Measurements from ENCODE around the gene P4HA3.

GRCh38 chr11:74333193-74333592, 21.8 kb upstream of the P4HA3 start:
- TF ChIP-seq CTCF (IDR thresholded peaks at IDR 0.05) (no peak), CREM (CRISPR knock-in tag; IDR thresholded peaks at IDR 0.05) (no peak), CBFB (CRISPR knock-in tag; IDR thresholded peaks at IDR 0.05; ENCODE audit: low read depth) (no peak), PRRX2 (CRISPR knock-in tag; IDR thresholded peaks at IDR 0.05) (no peak), OVOL2 (CRISPR knock-in tag; IDR thresholded peaks at IDR 0.05; ENCODE audit: borderline replicate concordance) (no peak), NR1H2 (CRISPR knock-in tag; IDR thresholded peaks at IDR 0.05) (no peak), MAX (CRISPR knock-in tag; IDR thresholded peaks at IDR 0.05) (no peak), CREB1 (CRISPR knock-in tag; IDR thresholded peaks at IDR 0.05) (no peak), USF2 (CRISPR knock-in tag; IDR thresholded peaks at IDR 0.05) (no peak), AFF4 (CRISPR knock-in tag; IDR thresholded peaks at IDR 0.05; ENCODE audit: borderline replicate concordance) (no peak), USF1 (CRISPR knock-in tag; IDR thresholded peaks at IDR 0.05) (no peak)
- TF ChIP-seq, protein P1, sequence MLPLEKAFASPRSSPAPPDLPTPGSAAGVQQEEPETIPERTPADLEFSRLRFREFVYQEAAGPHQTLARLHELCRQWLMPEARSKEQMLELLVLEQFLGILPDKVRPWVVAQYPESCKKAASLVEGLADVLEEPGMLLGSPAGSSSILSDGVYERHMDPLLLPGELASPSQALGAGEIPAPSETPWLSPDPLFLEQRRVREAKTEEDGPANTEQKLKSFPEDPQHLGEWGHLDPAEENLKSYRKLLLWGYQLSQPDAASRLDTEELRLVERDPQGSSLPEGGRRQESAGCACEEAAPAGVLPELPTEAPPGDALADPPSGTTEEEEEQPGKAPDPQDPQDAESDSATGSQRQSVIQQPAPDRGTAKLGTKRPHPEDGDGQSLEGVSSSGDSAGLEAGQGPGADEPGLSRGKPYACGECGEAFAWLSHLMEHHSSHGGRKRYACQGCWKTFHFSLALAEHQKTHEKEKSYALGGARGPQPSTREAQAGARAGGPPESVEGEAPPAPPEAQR (CRISPR knock-in tag; IDR thresholded peaks at IDR 0.05) = no peak
